ENCODE measurements around the gene INTS1.
A peak's percentile ranks its signal among the peaks of the same experiment; 100 is the strongest.
"Not testable (repeated sequence)": the region's sequence is repeated elsewhere in the genome, so short reads cannot be mapped to it uniquely, and the experiment has no call there.

Gene INTS1

DNA sequence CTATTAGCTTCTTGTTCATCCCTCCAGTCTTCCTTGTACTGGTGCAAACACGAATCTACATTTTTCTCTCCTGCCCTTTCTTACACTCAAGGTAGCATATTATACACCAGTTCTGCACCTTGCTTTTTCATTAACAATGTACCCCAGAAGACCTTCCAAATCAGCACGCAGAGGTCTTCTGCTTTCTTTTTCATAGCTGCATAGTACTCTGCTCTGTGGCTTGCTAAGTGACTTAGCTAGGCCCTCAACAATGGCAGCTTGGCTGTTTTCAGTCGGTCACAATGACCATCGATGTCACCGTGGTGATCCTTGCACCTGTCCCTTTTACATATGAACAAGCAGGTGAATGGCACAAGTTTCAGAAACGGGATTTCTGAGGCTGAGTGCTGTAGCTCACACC, 21.2 kb upstream of the INTS1 start:
- Mint-ChIP-seq H3K27ac (no peak overlapping the region), H3K9me3 (no peaks in the 10 kb centered on the region), H3K4me1 (no peaks in the 10 kb centered on the region), H3K4me3 (no peak overlapping the region), H3K36me3 (no peaks in the 10 kb centered on the region)
- DNase-seq (ENCODE audit: low spot score in 2 of 2) (no peak), ATAC-seq (no peak)

DNA sequence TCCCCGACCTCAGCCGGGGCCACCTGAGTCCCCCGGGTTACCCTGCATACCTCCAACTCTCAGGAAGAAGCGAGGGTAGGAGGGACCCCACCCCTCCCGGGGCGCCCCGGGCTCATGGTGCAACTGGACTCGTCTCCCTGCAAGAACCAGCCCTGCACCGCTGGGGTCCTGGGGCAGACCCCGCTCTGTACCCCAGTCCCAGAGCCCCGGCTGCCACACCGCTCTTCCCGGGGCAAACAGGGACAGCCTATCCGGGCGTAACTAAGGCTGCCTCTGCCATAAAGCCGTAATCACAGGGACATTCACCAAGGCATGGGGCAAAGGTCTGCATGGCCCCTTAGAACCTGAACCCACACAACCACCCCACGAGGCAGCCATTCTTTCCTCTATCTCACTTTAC, 19.7 kb upstream of the INTS1 start:
- H3K4me1 Mint-ChIP-seq, result no peaks in the 10 kb centered on the region
- DNase-seq (ENCODE audit: low spot score in 2 of 2) (no peak), ATAC-seq (no peak)
- no peaks in the 10 kb centered on the region for H3K36me3 Mint-ChIP-seq
- H3K9me3 Mint-ChIP-seq, result no peaks in the 10 kb centered on the region
- no peak overlapping the region for H3K27ac Mint-ChIP-seq
- no peak overlapping the region for H3K4me3 Mint-ChIP-seq

DNA sequence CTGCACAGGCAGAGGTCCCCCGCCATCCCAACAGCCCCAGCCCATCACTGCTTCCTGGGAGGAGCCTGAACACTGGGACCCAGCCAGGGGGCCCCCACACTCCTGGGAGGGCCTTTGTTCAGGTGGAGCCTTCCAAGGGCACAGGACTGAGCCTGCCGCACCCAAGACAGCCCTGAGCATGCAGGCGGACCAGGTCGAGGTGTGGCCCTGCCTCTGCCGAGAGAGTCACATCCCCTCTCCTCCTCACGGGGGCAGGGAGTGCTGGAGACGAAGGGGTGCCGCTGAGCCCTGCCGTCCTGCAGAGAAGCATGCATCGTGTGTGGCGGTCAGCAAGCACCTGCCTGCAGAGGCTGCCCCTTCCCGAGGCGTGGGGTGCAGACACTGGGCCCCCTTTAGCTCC, 19.0 kb upstream of the INTS1 start:
- Mint-ChIP-seq H3K27ac (no peak overlapping the region), H3K4me1 (no peaks in the 10 kb centered on the region), H3K9me3 (no peaks in the 10 kb centered on the region), H3K36me3 (no peaks in the 10 kb centered on the region), H3K4me3 (no peak overlapping the region)
- ATAC-seq, result no peak
- no peak for DNase-seq (ENCODE audit: low spot score in 2 of 2)

DNA sequence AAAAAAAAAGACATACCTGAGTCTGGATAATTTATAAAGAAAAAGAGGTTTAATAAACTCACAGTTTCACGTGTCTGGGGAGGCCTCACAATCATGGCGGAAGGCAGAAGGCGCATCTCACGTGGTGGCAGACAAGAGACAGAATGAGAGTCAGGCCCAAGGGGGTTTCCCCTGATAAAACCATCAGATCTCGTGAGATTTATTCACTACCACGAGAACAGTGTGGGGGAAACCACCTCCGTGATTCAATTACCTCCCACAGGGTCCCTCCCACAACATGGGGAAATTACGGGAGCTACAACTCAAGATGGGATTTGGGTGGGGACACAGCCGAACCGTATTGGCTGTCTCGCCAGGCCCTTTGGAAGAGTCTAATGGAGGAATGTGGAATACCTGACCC, 17.3 kb upstream of the INTS1 start:
- Mint-ChIP-seq H3K4me3 (no peak overlapping the region), H3K27ac (no peak overlapping the region), H3K4me1 (no peaks in the 10 kb centered on the region), H3K9me3 (no peaks in the 10 kb centered on the region), H3K36me3 (no peaks in the 10 kb centered on the region)
- ATAC-seq (no peak), DNase-seq (ENCODE audit: low spot score in 2 of 2) (peak in 1 of 2 donors; percentile 48)

DNA sequence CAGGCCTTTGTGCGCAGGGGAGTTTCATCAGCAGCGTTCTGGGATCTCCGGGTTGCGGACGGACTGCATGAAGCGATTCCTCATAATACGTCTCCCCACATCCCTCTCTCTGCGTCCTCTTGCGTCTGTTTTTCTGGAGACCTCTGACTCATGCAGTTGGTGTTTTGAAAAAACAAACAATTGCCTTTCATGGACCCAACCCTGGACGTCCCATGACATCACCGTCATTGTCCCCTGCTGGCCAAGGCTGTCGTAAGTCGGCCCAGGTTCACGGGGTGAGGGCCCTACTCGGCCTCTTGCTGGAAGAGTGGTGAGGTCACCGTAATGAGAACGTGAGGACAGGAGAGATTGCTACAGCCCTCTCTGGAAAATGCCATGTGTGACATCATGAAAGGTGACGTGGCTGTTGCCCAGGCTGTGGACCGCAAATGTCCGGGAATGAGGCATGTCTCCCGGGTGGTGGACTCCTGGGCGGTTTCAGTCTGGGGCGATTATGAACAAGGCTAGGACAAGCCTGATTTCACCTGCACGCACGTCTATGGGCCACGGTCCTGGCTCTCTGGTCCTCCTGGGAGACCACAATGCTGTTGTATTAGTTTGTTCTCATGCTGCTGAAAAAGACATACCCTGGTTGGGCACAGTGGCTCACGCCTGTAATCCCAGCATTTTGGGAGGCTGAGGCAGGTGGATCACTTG, 16.5 kb upstream of the INTS1 start:
- ATAC-seq (no peak), DNase-seq (ENCODE audit: low spot score in 2 of 2) (no peak)
- Mint-ChIP-seq H3K36me3 (no peaks in the 10 kb centered on the region), H3K4me1 (no peaks in the 10 kb centered on the region), H3K4me3 (no peak overlapping the region), H3K9me3 (no peaks in the 10 kb centered on the region), H3K27ac (no peak overlapping the region)

DNA sequence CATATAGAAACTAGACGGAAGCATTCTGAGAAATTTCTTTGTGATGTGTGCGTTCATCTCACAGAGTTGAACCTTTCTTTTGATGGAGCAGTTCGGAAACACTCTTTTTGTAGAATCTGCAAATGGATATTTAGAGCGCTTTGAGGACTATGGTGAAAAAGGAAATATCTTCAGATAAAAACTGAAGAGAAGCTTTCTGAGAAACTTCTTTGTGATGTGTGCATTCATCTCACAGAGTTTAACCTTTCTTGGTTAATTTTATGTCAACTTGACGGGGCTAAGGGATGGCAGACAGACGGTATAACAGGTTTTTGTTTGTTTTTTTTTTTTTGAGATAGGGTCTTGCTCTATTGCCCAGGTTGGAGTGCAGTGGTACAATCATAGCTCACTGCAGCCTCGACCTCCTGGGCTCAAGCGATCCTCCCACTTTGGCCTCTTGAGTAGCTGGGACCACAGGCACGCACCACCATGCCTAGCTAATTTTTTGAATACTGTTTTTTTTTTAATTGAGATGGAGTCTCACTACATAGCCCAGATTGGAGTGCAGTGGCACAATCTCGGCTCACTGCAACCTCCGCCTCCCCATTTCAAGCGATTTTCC, 15.2 kb upstream of the INTS1 start:
- not testable (repeated sequence) for ATAC-seq; H3K4me3 Mint-ChIP-seq; H3K9me3 Mint-ChIP-seq; H3K27ac Mint-ChIP-seq; DNase-seq (ENCODE audit: low spot score in 2 of 2); H3K36me3 Mint-ChIP-seq; H3K4me1 Mint-ChIP-seq

DNA sequence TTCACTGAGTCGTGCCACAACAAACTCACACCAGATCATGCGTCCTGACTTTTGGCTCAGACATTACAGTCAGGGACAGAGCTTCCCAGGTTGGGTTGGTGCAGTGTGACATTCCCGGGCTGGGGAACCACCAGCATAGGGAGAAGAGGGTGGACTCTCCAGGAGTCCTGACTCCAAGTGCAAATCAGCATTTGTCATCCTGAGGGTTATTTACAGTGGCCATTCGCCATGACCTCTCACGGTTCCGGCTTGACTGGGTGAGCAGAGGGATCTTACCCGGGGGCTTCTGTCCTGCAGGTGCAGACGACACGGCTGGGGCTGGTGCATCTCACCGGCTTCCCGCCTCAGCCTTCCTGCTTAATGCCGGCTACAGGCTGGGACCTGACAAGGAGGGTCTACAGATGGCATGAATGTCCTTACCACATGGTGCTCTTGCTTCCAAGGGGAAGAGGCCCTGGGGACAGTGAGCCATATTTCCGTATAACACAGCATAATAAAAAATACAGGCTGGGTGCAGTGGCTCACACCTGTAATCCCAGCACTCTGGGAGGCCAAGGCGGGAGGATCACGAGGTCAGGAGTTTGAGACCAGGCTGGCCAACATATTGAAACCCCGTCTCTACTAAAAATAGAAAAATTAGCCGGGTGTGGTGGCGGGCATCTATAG, 12.5 kb upstream of the INTS1 start:
- ATAC-seq, result no peak
- Mint-ChIP-seq H3K27ac (no peak overlapping the region), H3K4me3 (no peak overlapping the region), H3K9me3 (no peaks in the 10 kb centered on the region), H3K4me1 (peaks cover 5% of the 10 kb centered on the region), H3K36me3 (no peaks in the 10 kb centered on the region)
- DNase-seq (ENCODE audit: low spot score in 2 of 2), result no peak

DNA sequence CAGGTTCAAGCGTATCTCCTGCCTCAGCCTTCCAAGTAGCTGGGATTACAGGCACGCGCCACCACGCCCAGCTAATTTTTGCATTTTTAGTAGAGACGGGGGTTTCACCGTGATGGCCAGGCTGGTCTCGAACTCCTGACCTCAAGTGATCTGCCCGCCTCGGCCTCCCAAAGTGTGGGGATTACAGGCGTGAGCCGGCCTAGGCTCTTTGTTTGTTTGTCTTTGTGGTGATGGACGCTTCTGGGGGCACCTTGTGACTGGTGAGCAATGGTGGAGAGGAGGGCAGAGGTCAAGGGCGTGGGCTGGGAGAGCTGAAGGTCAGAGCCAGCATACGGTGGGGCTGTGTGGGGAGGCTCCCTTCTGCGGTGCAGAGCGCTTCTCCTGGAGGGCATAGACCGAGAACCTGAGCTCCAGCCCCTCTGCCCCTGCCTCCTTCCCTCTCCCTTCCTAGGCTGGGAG, 11.3 kb upstream of the INTS1 start:
- not testable (repeated sequence) for ATAC-seq; H3K36me3 Mint-ChIP-seq; H3K27ac Mint-ChIP-seq; H3K4me3 Mint-ChIP-seq; DNase-seq (ENCODE audit: low spot score in 2 of 2); H3K4me1 Mint-ChIP-seq; H3K9me3 Mint-ChIP-seq

DNA sequence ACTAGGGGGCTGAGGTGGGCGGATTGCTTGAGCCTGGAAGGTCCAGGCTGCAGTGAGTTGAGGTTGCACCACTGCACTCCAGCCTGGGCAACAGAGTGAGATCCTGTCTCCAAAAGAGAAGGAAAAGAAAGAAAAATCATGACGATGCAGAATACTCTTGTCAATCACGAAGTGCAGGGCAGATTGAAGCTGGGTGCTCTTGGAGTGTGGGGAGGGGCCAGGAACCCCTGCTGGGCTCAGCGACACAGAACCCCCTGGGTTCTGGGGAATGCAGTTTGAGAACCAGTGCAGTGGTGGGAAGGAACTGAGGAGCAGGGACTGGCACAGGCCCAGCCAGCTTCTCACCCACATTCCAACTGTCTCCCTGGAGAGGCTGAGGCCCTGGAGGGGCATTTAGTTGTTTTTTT, 10.8 kb upstream of the INTS1 start:
- DNase-seq (ENCODE audit: low spot score in 2 of 2) (no peak), ATAC-seq (no peak)
- no peaks in the 10 kb centered on the region for H3K36me3 Mint-ChIP-seq
- no peak overlapping the region for H3K27ac Mint-ChIP-seq
- H3K9me3 Mint-ChIP-seq, result no peaks in the 10 kb centered on the region
- H3K4me1 Mint-ChIP-seq, result peaks cover 5% of the 10 kb centered on the region
- H3K4me3 Mint-ChIP-seq, result no peak overlapping the region

DNA sequence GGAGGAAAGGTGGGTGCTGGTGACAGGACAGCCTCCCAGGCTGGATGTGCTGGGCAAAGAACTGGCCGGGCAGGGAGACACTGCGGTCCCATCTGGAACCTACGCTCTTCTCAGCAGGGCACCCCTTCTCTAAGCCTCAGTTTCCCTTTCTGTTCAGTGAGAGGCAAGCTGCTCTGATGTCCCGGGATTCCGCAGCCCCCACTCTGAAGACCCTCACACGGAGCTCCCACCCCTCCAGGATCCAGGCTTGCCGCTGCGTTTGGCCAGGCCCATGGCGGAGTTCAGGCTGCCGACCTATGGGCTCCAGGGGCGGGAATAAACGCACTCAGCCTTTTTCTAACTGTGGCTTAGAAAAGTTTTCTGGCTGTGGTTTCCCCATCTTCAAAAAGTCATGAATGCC, 10.2 kb upstream of the INTS1 start:
- peaks cover 5% of the 10 kb centered on the region for H3K4me1 Mint-ChIP-seq
- no peaks in the 10 kb centered on the region for H3K9me3 Mint-ChIP-seq
- H3K36me3 Mint-ChIP-seq, result no peaks in the 10 kb centered on the region
- ATAC-seq (no peak), DNase-seq (ENCODE audit: low spot score in 2 of 2) (no peak)
- H3K27ac Mint-ChIP-seq, result no peak overlapping the region
- no peak overlapping the region for H3K4me3 Mint-ChIP-seq

DNA sequence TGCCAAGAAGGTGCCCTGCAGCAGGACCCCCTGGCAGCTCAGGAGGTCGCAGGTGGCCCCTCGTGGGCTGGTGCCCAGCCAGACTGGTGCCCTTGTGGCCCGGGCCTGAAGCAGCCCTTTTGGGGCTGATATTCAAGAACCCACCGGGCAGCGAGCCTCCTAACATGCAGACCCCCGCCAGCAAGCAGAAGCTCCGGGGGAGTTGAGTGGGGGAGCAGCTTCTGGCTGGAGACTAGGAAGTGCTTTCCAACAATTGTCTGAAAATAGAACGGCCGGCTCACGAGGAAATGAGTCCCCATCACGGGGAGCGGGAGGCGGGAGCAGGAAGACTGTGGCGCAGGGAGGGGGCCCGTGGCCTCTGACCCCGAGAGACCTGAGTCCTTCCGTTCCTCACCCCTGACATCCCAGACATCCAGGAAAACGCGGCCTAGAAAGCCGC, 9.5 kb upstream of the INTS1 start:
- H3K27ac Mint-ChIP-seq, result no peak overlapping the region
- H3K36me3 Mint-ChIP-seq, result no peaks in the 10 kb centered on the region
- ATAC-seq, result no peak
- H3K4me1 Mint-ChIP-seq, result peaks cover 5% of the 10 kb centered on the region
- no peak overlapping the region for H3K4me3 Mint-ChIP-seq
- H3K9me3 Mint-ChIP-seq, result no peaks in the 10 kb centered on the region
- no peak for DNase-seq (ENCODE audit: low spot score in 2 of 2)

DNA sequence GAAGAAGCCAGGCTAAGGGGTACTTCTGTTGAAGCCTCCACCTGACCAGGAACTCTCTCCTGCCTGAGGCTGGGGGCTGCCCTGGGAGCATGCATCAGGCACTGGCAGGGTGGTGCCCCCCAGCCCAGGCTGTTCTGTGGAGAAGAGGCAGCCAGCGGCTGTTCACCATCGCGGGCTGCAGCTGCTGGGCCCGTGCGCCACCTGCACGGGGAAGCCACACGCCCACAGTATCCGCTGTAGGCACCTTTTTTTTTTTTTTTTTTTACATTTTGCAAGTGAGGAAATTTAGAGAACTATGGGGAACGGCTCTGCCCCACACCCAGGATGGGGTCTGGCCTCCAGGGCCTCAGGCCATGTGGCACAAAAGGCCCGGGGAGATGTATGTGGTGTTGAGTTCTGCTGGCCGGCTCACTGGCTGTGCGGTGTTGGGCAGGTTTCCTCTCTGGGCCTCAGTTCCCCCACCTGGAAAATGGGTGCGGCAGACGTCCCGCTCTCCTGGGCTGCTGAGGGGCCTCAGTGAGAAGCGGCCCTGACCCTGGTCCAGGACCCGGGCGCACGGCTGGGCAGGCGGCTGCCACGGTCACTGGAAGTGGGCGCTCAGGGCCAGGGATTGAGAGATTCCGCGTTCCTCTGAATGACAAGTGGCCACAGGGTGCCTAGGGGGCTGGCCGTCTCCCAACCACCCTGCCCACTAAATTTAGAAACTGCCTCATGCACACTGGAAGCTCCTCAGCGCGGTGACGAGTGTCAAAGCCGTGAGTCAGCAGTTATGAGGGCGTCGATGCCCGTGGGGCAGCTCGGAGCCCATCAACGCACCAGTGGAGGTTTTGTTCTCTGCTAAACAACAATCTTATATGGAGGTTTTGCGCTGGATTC, 8.8 kb upstream of the INTS1 start:
- peak; percentile 65 for ATAC-seq
- peak overlapping the region; percentile 34 for H3K27ac Mint-ChIP-seq
- H3K4me3 Mint-ChIP-seq, result no peak overlapping the region
- H3K9me3 Mint-ChIP-seq, result no peaks in the 10 kb centered on the region
- peaks cover 5% of the 10 kb centered on the region for H3K4me1 Mint-ChIP-seq
- no peak for DNase-seq (ENCODE audit: low spot score in 2 of 2)
- no peaks in the 10 kb centered on the region for H3K36me3 Mint-ChIP-seq

DNA sequence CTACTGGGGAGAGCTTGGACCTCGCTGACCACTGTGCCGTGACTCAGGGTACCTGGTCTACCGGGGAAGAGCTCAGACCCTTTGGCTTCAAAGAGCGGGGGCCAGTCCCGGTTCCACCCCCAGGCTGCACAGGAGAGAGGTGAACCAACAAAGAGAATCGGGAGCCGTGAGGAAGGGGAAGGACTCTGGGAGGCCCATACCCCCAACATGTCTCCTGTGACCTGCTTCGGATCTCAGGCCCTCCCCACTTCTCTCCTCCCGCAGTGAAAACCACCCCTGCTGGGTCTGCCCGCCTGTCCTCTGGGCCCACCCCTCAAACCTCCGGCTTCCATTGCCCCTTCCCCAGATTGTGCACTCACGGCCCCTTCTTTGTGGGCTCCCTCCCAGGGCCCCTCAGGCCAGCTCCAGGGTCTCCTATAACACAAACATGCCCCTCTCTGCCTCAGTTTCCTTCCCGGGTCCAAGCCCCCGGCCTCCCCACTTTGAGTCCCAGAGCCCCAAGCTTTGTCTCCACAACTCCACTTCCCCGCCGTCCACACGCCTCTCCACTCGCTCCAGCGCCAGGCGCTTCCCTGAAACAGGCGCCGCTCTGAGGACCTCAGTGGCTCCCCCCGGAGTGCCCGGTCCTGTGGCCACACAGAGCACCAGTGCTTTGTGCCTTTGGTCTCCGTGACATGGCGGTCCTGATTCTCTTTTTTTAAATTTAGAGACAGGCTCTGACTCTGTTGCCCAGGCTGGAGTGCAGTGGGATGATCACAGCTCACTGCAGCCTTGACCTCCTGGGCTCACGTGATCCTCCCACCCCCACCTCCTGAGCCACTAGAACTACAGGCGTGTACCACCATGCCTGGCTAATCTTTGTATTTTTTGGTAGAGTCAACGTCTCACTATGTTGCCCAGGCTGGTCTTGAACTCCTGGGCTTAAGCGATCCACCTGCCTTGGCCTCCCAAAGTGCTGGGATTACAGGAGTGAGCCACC, 7.5 kb upstream of the INTS1 start:
- H3K36me3 Mint-ChIP-seq, result no peaks in the 10 kb centered on the region
- no peak for ATAC-seq
- no peaks in the 10 kb centered on the region for H3K9me3 Mint-ChIP-seq
- peaks cover 8% of the 10 kb centered on the region for H3K4me1 Mint-ChIP-seq
- no peak for DNase-seq (ENCODE audit: low spot score in 2 of 2)
- no peak overlapping the region for H3K4me3 Mint-ChIP-seq
- H3K27ac Mint-ChIP-seq, result peak overlapping the region; percentile 34

DNA sequence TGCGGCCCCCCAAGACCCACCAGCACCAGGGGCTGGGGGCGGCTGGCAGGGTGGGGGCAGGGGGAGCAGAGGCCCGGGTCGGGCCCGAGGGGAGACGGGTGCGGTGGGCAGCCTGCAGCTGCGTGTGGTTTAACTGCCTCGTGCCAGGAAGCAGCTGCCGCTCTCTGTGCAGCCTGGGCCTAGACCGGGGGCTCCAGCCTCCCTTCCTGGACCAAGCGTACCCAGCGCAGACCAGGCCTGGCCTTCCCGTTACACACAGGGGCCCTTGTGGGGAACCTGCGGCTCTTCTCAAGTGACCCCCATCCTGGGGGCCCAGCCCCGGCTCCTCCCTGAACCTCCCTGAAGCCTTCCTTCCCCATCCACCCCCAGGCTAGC, 6.6 kb upstream of the INTS1 start:
- DNase-seq (ENCODE audit: low spot score in 2 of 2) (no peak), ATAC-seq (no peak)
- Mint-ChIP-seq H3K9me3 (no peaks in the 10 kb centered on the region), H3K4me1 (peaks cover 12% of the 10 kb centered on the region), H3K4me3 (no peak overlapping the region), H3K27ac (no peak overlapping the region), H3K36me3 (no peaks in the 10 kb centered on the region)

All from stimulated activated effector memory CD8-positive, alpha-beta T cell treated with anti-CD3 and anti-CD28 coated beads, Interleukin-12 subunit alpha, Interleukin-12 subunit beta, amount 100 ng/mL, for 72 hours (primary cell).